NCI-H2227 (cell line): Measurements from ENCODE around the gene MAD1L1.
"Not testable (repeated sequence)": the region's sequence is repeated elsewhere in the genome, so short reads cannot be mapped to it uniquely, and the experiment has no call there.

Experiments used
- DNase-seq: peaks from one replicate; lab custom pipeline; 2025; ENCODE audit not compliant: unreplicated experiment; lab: John Stamatoyannopoulos, UW

The MAD1L1 gene

GRCh38 chr7:1931951-1932270 lies 300.8 kb downstream of the MAD1L1 start:
- DNase-seq = no peak

- no peak for DNase-seq
These were observed 301.3 kb downstream of the MAD1L1 start for GRCh38 chr7:1931256-1931950.

- DNase-seq = no peak
These were observed 302.2 kb downstream of the MAD1L1 start for GRCh38 chr7:1930381-1931065.

GRCh38 chr7:1929349-1929925 lies 303.3 kb downstream of the MAD1L1 start:
- not testable (repeated sequence) for DNase-seq

- no peak for DNase-seq
These were observed 303.9 kb downstream of the MAD1L1 start for GRCh38 chr7:1928645-1929348.

GRCh38 chr7:1927937-1928644 lies 304.7 kb downstream of the MAD1L1 start:
- no peak for DNase-seq

- no peak for DNase-seq
These were observed 305.8 kb downstream of the MAD1L1 start for GRCh38 chr7:1926908-1927306.

- no peak for DNase-seq
These were observed 306.5 kb downstream of the MAD1L1 start for GRCh38 chr7:1925973-1926907.

GRCh38 chr7:1925349-1925748 lies 307.4 kb downstream of the MAD1L1 start:
- no peak for DNase-seq

- DNase-seq = no peak
These were observed 308.4 kb downstream of the MAD1L1 start for GRCh38 chr7:1924258-1924817.

- DNase-seq = no peak
These were observed 309.1 kb downstream of the MAD1L1 start for GRCh38 chr7:1923409-1924257.

- no peak for DNase-seq
These were observed 309.9 kb downstream of the MAD1L1 start for GRCh38 chr7:1922870-1923236.

- no peak for DNase-seq
These were observed 310.5 kb downstream of the MAD1L1 start for GRCh38 chr7:1922071-1922869.

GRCh38 chr7:1920881-1921280 lies 311.9 kb downstream of the MAD1L1 start:
- DNase-seq = no peak

- no peak for DNase-seq
These were observed 312.5 kb downstream of the MAD1L1 start for GRCh38 chr7:1920266-1920681.

- no peak for DNase-seq
These were observed 313.0 kb downstream of the MAD1L1 start for GRCh38 chr7:1919539-1920265.

- DNase-seq = no peak
These were observed 313.7 kb downstream of the MAD1L1 start for GRCh38 chr7:1918881-1919525.
